Urothelium cell line (cell line): Measurements from ENCODE around the gene GOLGA8G.
"Not testable (repeated sequence)": the region's sequence is repeated elsewhere in the genome, so short reads cannot be mapped to it uniquely, and the experiment has no call there.

Experiments
- DNase-seq: peaks from one replicate; pipeline ENCODE4 v3.0.0; 2011; ENCODE audit warnings: low spot score, mixed read lengths
- FAIRE-seq: peaks from 2 replicates; lab custom pipeline; 2011; peaks lifted over from hg19 to GRCh38; lab: Jason Lieb, UNC

The GOLGA8G gene, protein sequence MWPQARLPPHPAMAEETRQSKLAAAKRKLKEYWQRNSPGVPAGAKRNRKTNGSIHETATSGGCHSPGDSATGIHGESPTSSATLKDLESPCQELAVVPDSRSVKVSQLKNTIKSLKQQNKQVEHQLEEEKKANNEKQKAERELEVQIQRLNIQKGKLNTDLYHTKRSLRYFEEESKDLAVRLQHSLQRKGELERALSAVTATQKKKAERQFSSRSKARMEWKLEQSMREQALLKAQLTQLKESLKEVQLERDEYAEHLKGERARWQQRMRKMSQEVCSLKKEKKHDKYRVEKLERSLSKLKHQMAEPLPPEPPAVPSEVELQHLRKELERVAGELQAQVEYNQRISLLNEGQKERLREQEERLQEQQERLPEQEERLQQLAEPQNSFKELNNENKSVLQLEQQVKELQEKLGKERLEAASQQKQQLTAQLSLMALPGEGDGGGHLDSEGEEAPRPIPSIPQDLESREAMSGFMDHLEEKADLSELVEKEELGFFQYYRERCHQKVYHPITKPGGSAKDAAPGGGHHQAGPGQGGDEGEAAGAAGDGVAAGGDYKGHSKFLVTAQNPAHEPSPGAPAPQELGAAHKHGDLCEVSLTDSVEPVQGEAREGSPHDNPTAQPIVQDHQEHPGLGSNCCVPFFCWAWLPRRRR

DNA sequence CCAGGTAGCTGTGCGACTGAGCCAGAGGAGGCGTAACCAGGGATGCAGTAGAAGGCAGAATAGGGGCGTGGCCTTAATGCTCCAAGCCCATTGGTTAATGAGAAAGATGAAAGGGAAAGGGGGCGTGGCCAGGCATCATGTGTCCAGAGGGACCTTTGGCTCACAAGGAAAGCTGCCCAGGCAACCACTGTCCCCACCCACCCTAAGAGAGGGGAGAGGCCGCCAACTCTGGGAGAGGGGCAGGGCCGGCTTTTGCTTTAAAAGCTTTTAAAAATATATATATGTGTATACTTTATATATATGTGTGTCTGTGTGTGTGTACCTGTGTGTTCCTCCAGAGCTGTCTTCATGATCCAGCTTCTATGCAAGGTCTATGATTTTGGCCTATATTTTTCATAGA lies at the start of gene GOLGA8G:
Gene GOLGA8G, minus strand, starts transcription at position 18 of the 400 bp plus-strand sequence. CDS start 62 bp downstream, outside the sequence.
- FAIRE-seq, DNase-seq: not testable (repeated sequence)

DNA sequence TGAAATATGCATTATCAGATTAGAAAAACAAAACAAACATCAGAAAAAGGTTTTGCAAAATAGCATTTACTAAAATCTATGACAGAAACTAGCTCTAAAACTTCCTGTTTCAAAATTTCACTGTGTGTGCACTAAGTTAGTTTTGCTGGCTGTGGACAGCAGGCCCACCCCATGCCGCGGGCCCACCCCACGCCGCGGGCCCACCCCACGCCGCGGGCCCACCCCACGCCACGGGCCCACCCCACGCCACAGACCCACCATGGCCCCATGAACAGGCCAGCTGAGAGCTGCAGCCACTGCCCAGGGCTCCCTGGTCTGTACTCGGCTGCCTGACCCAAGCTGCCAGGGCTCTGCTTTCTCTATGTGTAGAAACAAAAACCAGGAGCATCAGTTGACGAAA lies 40.6 kb upstream of the GOLGA8G start:
- not testable (repeated sequence) for FAIRE-seq, DNase-seq

- not testable (repeated sequence) for FAIRE-seq, DNase-seq
These were observed 20.5 kb upstream of the GOLGA8G start, which contains the start of gene GOLGA6L25 for GRCh38 chr15:28553268-28553667. TSS of gene GOLGA6L25 (plus strand) at chr15:28553568. CDS start at chr15:28553629, 61 bp downstream.

DNA sequence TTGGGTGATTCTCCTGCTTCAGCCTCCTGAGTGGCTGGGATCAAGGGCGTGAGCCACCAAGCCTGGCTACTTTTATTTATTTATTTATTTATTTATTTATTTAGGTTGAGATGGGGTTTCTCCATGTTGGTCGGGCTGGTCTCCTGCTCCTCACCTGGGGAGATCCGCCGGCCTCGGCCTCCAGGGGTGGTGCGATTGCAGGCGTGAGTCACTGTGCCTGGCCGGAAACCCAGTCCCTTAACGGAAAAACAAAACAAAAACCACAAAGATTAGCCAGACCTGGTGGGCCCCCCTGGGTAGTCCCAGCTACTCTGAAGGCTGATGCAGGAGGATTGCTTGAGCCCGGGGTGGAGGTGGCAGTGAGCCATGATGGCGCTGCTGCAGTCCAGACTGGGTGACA lies 17.6 kb downstream of the GOLGA8G start:
- DNase-seq, FAIRE-seq: not testable (repeated sequence)

GRCh38 chr15:28514128-28514527 lies 18.6 kb downstream of the GOLGA8G start:
- not testable (repeated sequence) for FAIRE-seq, DNase-seq

DNA sequence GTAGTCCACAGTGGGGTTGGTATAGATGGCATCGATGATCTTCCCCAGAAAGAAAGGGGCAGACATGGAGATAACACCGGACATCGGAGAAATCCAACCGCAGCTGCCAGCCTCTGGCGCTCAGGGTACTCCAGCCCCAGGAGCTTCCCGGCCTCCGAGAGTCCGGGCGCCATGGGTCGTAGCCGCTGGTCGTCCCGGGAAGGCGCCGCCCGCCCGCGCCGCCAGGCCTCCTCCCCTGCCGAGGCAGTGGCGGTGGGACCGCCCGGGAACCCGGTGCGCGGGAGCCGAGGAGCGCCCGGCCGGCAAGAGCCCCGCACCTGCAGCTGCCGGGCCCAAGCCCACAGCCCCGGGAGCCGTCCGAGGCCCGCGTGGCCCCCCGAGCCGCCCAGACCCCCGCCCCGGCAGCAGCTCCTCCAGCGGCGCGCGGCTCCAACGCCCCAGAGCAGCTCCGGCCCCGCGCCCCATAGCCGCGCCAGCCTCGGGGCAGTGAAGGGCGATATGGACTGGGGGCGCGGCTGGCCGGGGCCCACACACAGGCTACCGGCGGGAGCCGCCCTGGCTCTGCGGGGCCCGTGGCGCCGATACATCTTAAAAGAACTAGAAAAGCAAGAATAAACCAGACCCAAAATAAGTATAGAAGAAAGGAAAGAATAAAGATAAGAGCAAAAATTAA lies 24.4 kb downstream of the GOLGA8G start:
- not testable (repeated sequence) for FAIRE-seq, DNase-seq

- FAIRE-seq, DNase-seq: not testable (repeated sequence)
These were observed 51.4 kb downstream of the GOLGA8G start for GRCh38 chr15:28481340-28481739.
